ENCODE measurements around the gene KLRK1.
"Not testable (repeated sequence)": the region's sequence is repeated elsewhere in the genome, so short reads cannot be mapped to it uniquely, and the experiment has no call there.

The KLRK1 gene

DNA sequence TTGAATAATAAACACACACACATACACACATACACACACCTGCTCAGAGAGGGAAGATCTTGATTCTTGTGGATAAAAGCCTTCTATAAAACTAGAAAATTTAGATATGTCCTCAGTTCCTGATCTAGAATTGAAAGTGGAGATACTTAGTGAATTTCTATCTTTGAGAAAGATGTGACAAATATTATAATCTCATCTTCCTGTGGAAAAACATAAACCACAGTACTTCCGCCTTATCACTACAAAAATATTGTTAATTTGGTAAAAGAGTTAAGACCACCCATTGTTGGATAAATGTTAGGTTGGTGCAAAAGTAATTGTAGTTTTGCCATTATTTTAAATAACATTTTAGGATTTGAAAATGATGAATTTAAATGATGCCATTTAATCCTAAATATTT is at the start of gene KLRK1:
Gene KLRK1, minus strand, starts transcription at position 138 of the 400 bp plus-strand sequence. CDS start 1,231 bp downstream, outside the sequence.
- DNase-seq: no peak

DNA sequence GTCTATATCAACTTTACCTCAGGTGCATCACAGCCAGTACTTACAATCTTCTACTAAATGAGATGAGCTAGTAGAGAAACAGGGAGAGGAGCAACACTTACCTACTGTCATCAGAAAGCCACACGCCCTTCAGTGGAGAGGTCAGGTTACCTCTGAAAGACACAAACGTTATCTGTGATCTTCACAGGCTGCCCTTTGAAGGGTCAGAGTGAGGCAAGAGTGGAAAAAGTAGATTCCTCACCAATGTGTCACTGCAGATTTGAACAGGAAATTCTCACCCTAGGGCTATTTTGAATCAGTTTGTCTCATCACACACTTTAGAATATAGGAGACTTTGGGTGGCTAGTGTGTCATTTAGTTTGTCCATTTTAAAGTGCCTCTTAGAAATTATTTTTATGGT is 47.8 kb upstream of the KLRK1 start:
- DNase-seq: not testable (repeated sequence)

- not testable (repeated sequence) for DNase-seq
These were observed 46.0 kb upstream of the KLRK1 start, which contains the start of gene KLRC2 for GRCh38 chr12:10435816-10436215. Gene KLRC2, minus strand, starts transcription at chr12:10436010. Its CDS starts 24 bp downstream, at chr12:10435986.

GRCh38 chr12:10430623-10431022 is 40.8 kb upstream of the KLRK1 start:
- DNase-seq: not testable (repeated sequence)

DNA sequence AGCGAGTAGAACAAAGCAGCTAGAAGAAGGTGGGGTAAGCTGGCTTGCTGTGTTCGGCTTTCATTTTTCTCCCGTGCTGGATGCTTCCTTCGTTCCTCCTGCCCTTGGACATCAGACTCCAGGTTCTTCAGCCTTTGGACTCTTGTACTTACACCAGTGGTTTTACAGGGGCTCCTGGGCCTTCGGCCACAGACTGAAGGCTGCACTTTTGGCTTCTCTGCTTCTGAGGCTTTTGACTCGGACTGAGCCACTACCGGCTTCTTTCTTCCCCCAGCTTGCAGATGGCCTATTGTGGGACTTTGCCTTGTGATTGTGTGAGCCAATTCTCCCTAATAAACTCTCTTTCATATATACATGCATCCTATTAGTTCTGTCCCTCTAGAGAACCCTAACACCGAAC is 36.1 kb upstream of the KLRK1 start:
- not testable (repeated sequence) for DNase-seq

DNA sequence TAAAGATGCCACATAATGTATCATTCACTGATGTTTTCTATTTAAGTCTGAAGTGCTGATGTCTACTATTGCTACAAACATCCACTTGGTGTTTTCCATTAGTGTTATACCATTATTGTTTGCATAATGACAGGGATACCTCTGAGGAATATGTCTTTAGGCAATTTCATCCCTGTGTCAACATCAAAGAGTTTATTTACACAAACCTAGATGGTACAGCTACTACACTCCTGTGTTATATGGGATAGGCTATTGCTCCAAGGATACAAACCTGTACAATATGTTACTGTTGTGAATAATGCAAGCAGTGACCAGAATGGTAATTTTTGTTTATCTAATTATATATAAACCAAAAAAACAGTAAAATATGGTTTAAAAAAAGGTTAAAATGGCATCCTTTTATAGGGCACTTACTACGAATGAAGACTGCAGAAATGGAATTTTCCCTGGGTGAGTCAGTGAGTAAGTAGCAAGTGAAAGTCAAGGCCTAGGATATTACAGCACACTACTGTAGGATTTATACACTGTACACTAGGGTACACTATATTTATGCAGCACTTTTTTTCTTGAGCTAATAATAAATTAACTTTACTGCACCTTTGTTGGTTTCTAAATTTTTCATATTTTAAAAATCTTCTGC is 34.5 kb upstream of the KLRK1 start:
- DNase-seq: not testable (repeated sequence)

- DNase-seq: not testable (repeated sequence)
These were observed 32.3 kb upstream of the KLRK1 start for GRCh38 chr12:10422159-10422558.

DNA sequence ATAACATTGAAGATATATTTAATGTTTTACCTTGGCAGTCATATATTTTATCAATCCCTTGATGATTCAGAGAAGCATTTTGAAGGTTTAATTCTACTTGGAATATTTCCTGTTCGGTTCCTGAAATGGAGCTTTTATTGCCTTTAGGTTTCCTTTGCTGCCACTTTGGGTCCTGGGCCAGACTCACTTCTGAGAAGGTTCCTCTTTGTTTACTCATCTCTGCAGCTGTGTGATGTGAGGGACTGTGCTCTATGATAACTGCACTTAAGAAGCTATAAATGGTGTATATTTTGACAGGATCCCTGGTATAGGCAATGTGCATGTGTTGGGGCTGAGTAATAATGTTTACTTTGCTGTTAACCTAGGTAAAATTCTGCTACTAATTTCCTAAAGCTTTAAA is 30.5 kb upstream of the KLRK1 start, which contains the start of gene KLRC3:
Gene KLRC3, minus strand, starts transcription at position 262 of the 400 bp plus-strand sequence. Its CDS starts 45 bp downstream, at position 217.
- not testable (repeated sequence) for DNase-seq

GRCh38 chr12:10409392-10409791 is 19.6 kb upstream of the KLRK1 start, which contains the start of gene KLRC4:
Gene KLRC4, minus strand, starts transcription at chr12:10409757. Its CDS starts 182 bp downstream, at chr12:10409575.
- no peak for DNase-seq

- no peak for DNase-seq
These were observed 19.0 kb upstream of the KLRK1 start for GRCh38 chr12:10408842-10409241.

DNA sequence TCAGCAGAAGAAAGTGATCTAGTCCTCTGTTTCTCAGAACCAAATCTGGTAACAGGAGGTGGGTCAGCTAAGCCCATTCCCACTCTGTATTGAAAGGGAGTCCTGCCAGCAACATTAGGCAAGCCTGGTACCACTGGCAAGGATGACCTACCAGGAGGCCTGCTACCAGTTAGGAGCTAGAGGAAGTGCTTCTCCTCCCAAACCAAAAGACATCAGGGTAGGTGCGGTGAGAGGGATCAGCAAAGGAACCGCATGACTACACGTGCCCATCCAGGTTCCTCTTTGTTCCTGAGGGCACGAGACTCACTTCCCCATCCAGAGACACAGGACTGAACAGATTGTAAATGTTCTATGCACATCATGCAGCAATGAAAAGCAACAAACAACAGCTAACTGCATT is 16.9 kb upstream of the KLRK1 start:
- no peak for DNase-seq

DNA sequence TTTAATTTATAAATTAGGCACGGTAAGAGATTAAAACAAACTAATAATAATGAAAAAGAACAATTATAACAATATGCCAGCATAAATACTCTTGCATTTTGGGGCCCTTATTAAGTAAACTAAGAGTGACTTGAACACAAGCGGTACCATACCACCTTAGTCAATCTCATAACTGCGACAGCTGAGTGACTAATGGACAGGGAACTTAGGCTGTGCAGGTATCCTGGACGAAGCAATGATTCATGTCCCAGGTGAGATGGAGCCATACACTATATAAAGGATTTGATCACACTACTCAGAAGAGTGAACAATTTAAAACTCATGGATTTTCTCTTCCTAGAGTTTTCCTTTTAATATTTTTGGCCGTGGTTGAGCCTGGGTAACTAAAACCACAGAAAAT is 15.5 kb upstream of the KLRK1 start:
- DNase-seq: no peak

DNA sequence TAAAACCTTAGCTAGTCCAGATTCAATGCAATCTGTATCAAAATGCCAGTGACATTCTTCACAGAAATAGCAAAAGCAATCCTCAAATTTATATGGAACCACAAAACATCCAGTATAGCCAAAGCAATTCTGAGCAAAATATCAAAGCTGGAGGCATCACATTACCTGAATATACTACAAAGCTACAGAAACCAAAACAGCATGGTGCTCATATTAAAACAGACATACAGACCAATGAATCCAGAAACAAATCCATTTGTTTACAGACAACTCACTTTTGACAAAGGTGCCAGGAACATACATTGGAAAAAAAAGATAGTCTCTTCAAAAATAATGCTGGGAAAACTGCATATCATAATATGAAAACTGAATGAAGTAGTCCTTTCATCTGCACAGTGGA is 15.0 kb upstream of the KLRK1 start:
- no peak for DNase-seq

- no peak for DNase-seq
These were observed 11.0 kb upstream of the KLRK1 start for GRCh38 chr12:10400829-10401228.

DNA sequence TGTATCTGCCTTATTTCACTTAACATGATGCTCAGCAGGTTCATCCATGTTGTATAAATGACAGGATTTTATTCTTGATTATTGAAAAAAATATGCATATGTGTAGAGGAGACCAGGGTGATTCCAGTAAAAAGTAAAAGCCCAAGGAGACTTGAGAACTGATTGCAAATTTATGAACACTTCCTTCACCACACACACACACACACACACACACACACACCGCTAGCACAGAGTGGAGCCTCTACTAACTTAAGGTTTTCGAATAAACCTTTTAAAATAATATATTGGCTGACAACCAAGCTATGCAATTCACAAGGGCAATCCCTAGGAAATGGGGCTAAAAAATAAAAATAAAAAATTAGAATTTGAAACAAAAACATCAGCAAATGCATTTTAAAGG is 8.3 kb upstream of the KLRK1 start:
- no peak for DNase-seq

DNA sequence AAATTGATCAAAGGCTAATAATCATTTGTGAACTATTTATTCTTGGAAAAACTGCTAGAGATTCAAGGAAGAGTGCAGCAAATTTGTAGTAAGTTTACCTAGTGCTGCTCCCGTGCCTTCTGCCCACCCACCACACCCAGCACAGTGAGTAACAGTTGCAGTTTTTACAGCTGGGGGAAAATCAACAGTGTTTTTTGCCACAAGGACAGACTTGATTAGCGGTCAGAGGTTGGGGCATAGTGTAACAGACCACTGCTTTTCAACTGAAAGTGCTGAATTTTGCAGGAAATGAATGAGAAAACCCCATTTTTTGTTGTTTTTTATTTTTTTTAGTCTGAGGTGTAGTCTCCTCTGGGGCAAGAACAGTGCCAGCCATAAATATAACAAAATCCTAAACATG is 7.5 kb upstream of the KLRK1 start:
- DNase-seq: no peak

- not testable (repeated sequence) for DNase-seq
These were observed 6.3 kb upstream of the KLRK1 start for GRCh38 chr12:10396176-10396575.

DNA sequence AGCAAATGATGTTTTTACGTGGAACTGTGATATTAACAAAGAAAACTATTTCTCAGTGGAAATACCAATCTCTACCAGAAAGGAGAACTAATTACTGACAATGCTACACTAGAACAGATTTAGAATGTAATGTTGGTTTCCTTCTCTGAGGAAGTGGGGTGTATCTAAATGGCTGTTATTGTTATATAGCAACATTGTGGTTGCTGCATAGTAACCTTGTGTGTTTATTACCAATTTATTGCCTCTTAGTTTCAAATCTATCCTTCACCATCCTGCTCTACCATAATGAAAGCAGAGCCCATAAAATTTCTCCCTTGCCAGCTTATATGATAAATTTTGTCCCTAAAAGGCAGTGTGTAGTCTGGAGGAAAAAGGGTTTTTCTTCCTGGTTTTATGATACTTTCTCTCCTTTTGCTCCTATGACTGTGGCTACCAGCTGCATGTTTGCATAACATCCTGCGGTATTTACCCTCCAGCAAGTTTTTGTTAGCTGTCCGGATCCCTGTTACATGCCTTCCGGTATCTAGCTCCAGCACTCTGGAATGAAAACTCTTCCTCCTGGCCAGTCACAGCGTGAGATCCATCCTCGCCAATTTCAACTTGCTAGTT is 5.7 kb upstream of the KLRK1 start:
- no peak for DNase-seq

DNA sequence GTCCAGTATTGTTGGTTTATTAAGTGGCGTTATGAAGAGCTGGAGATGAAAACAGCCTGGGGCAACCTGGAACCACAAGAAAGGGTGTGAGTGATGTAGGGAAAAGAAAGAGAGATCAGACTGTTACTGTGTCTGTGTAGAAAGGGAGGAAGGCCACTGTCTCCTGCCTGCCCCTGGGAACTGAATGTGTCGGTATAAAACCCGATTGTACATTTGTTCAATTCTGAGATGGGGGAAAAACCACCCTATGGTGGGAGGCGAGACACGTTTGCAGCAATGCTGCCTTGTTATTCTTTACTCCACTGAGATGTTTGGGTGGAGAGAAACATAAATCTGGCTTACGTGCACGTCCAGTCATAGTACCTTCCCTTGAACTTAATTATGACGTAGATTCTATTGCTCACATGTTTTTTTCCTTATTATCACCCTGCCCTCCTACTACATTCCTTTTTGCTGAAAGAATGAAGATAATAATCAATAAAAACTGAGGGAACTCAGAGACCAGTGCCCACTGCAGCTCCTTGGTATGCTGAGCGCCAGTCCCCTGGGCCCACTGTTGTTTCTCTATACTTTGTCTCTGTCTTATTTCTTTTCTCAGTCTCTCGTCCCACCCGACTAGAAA is 4.8 kb upstream of the KLRK1 start:
- not testable (repeated sequence) for DNase-seq

- no peak for DNase-seq
These were observed 3.5 kb upstream of the KLRK1 start for GRCh38 chr12:10393291-10393690.

- no peak for DNase-seq
These were observed 2.6 kb upstream of the KLRK1 start for GRCh38 chr12:10392394-10392930.

DNA sequence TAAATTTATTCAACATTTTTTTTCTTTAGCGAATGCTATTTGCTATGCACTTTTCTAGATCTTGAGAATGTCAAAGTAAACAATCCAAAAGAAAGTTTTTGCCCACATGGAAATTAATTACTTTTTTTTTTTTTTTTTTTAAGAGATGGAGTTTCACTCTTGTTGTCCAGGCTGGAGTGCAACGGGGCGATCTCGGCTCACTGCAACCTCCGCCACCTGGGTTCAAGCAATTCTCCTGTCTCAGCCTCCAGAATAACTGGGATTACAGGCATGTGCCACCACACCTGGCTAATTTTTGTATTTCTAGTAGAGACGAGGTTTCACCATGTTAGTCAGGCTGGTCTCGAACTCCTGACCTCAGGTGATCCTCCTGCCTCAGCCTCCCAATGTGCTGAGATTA is 1.1 kb upstream of the KLRK1 start:
- DNase-seq: not testable (repeated sequence)

- no peak for DNase-seq
These were observed 1.0 kb downstream of the KLRK1 start for GRCh38 chr12:10388624-10389413.
